Body of pancreas (tissue), 4 donors: ENCODE results near the gene VPS50.

Source experiments
- CTCF ChIP-seq, 7 experiments: fragments of 450-650 bp in 4 of 7; fragments of 200-600 bp in 3 of 7; sonication (generic) in 3 of 7; IDR thresholded peaks; one replicate each; pipeline ENCODE4 v1.5.1; 2016 to 2019; ENCODE audit warnings: antibody characterized with exemption in 7 of 7
- POLR2A ChIP-seq, 3 donors: fragments of 450-650 bp; IDR thresholded peaks; one replicate each; pipeline ENCODE4 v1.6.1; 2016; ENCODE audit warnings: antibody characterized with exemption in 3 of 3, mild to moderate bottlenecking in 2 of 3

DNA sequence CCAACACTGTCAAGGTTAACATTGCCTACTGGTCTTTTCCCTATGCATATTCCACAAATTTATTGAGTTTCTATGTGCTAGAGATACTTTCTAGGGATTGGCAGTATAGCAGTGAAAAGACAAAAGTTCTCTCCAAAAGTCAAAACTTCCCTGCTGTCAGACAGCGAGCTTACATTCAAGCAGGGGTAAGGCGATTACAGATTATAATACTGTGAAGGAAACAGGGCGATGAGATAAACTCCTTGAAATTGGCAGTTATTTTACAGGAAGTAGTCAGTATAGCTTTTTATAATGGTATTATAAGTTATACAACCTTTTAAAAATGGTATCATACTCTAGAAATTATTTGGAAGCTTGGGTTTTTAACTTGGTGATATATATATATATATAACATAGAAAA is 9.9 kb downstream of the VPS50 start:
- TF ChIP-seq POLR2A (IDR thresholded peaks at IDR 0.05) (no peak), CTCF (IDR thresholded peaks at IDR 0.05) (no peak)
